NCI-H345 treated with DMSO at 0.1 percent for 48 hours (cell line): Measurements from ENCODE around the gene UGT1A8.

Experiments
- DNase-seq: peaks from one replicate; lab custom pipeline; 2025; ENCODE audit not compliant: unreplicated experiment; lab: John Stamatoyannopoulos, UW

Gene UGT1A8

DNA sequence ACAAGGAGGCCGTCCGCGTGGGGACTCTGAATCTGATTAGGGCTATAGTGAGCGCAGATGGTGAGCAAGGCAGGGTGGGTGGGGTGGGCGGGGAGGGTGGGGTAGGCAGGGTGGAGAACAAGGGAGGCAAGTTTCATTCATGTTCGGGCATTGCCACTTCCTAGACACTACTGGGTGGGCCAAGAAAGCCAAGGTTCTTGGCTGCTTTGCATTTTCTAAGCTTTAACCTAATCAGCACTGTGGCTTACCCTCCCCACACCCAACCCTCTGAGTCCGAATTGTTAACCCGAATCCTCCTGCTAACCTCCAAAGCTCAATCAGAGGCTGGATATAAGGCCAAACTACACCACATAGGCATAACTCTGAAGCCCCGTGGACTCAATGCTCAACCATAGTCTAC lies 178.8 kb downstream of the UGT1A8 start:
- no peak for DNase-seq

DNA sequence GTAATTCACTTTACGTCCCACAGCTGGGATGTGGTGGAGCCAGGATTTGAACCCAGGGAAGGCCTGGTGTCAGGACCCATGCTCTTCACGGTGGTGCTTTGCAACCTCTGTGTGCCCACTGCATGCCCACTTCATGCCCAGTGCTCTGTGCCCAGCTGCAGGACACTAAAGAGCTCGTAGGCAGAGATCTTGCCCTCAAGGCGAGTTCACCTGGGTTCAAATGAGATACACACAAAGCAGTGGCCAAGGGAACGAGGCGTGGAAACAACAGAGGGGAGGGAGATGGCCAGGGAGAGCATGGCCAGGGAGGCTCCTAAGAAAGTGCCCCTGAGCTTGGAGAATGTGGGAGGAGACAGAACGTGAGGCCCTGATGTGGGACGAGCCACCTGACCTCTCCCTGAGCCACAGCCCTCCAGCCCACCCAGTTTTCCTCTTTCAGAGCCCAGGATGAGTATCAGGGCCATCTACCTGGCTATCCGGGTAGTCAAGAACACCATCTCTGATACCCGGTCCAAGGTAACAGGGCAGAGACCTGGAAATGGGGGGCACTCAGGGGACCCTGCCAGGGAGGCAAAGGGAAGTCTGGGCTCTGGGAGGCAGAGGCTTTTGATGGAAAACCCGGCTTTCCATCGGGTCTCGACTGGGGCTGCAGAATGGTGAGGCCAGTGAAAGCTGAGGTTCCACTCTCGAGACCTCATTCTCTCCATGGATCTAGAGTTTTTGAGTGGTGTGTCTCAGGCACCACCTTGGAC lies 181.1 kb downstream of the UGT1A8 start:
- no peak for DNase-seq

- DNase-seq, result no peak
These were observed 181.7 kb downstream of the UGT1A8 start for GRCh38 chr2:233799087-233799665.

DNA sequence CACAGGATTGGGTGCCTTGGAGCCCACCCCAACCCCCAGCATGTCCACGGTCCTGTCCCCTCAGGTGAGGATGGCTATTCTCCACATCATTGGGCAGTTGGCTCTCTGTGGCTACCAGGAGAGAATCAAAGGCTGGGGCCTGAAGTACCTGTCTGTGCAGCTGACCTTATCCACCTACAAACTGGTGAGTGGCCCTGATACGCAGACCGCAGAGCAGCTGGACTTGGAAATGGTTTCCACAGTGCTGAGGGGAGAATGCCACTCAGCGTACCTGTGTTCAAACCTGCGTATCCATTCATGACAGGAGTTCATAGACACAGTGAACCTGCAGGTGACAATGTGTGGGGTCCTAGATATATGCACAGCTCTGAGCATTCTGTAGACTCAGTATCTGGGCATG lies 182.3 kb downstream of the UGT1A8 start:
- DNase-seq, result no peak

GRCh38 chr2:233800208-233800607 lies 182.8 kb downstream of the UGT1A8 start:
- no peak for DNase-seq

GRCh38 chr2:233801357-233802131 lies 184.1 kb downstream of the UGT1A8 start:
- DNase-seq, result no peak

DNA sequence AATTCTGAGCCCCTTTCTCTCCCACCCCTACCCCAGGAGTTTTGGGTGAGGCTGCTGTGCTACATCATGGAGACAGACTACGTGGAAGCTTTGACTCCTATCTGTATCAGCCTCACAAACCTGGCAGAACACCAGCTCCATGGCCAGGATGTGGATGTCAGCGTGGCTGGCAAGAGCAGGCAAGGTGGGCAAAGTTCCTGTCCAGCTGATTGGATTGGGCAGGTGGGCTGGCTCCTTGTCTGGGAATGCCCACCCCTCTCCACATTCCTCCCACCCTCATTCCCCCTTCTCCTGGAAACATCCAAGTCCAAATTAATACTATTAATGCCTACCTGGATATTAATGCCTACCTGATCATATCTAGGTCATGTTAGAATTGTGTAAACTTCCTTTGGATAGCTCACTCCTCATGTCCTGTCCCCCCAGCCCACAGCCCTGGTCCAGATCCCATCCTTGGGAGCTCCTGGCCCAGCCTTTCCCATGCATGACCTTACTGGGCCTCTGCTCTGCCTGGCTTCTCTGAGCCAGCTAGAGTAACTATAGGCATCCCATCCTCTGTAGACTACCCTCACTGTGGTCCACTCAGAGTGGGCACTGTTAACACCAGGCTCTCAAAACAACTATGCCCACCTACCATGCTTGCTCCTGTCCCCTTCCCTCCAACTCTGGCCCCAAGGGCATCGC lies 184.8 kb downstream of the UGT1A8 start:
- DNase-seq, result no peak

DNA sequence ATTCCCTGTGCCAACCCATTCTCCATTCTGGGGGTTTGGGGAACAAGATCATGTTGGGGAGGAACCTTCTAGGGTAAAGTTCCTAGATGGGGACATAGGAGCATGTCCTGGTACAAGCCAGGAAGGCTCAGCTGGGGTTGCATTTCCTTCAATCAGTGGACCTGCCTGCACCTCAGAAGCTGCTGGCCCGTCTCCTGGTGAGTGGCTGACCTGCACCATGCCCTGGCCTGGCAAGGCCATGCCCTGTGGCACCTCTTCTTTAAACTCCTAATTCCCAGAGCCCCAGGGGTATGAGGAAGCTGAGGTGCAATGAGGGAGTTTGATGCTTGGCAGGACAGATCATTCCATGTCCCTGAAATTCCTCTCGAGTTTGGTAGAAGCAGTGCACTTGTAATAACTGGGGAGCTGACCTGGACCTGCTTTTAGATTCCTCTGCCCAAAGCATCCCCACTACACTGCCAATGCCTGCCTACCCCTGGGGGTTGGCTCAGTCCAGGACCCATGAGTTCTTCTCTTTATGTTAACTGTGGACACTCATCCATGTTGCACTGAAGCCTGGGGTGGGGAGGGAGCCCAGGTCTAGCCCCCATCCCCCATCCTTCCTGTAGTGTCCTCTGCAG lies 186.0 kb downstream of the UGT1A8 start:
- DNase-seq, result no peak

DNA sequence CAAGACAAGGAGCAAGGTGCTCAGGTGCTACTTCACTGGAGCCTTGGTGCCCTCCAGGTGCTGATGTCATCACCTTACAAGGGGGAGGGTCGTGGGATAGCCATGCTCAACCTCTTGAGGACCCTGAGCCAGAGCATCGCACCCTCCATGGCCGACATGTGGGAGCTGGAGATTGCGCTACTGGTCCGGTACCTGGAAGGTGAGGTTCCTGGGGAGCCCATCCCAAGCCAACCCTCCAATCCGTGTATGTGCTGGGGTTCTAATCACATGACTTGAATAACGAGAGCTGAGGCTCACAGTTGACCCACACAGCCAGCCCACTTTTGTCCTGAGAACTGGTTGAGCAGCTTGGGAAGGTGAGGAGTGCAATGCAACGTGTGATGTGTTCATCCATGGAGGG lies 186.6 kb downstream of the UGT1A8 start:
- no peak for DNase-seq

DNA sequence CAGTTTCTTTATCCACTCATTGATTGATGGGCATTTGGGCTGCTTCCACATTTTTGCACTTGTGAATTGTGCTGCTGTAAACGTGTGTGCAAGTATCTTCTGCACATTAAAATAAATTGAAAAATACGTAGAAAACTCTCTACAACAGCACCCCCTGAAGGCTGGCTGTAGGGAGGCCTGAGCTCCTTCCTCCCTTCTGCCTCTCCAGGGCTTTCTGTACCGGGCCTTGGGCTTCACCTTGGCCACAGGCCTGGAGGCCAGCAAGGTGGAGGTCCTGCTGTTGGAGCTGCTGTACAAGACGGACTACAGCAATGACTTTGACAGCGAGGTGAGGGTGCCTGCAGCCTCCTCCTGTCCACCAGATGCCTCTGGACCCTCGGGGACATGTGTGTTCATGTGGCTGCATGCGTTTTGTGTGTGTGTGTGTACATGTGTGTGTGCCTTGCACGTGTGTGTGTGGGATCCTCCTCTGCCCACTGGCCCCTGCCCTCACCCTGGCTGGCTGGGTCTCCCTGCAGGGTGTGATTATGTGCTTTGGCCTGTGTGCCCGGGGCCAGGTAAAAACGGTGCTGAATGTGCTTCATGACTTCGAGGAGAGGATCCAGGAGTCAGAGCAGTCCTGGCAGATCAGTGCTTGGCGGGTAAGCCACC lies 189.9 kb downstream of the UGT1A8 start:
- DNase-seq, result no peak

DNA sequence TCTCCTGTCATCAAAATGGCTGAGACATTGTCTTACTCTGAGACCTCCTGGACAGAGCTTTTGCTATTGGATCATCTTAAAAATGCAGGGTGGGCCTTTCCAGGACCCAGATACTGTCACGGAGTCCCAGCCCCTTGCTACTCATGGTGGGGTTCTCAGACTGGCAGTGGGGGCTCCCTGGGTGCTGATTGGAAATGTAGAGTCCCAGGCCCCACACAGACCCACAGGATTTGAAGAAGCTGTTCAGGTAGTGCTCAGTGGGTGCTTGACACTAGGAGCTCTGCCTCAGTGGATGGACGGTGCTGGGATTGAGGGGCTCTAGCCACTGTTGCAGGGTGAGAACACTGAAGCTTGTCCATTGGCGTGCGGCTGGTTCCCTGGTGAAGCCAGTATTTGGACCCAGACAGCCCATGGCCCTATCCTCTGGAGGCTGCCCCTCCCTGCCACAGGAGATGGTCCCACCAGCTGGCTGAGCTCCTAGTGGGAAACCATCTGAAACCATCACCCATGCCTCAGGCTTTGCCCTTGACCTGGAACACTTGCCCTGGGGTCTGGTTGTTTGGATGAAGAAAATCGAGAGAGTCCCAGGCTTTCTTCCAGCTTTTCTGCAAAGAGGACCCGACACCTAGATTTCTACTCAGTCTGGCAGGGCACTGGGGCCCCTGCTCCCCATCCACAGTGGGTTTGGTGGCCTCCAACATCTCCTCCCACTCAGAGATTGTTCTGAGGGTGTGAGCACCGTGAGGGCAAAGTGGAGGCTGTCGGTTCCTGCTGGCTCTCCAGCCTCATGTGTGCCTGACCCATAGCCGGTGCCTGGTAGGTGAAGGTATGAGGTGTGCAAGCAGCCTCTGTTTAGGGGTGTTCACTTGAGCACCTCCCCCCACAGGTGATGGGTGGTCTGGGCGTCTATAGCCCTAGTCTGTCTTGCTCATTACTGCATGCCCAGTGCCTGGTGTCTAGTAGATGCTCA lies 190.8 kb downstream of the UGT1A8 start:
- no peak for DNase-seq

DNA sequence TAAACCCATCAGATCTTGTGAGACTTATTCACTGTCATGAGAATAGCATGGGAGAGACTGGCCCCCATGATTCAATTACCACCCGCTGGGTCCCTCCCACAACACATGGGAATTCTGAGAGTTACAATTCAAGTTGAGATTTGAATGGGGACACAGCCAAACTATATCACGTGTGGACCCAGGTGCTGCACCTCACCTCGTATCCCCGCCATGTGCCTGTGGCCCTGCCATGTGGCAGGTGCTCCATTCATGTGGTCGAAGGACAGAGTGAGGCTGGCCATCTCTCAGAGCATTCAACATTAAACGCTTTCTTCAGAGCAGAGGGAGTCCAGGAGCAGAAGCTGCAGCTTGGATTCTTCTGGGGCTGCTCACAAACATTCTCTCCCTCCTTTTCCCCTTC lies 193.0 kb downstream of the UGT1A8 start:
- DNase-seq, result no peak

DNA sequence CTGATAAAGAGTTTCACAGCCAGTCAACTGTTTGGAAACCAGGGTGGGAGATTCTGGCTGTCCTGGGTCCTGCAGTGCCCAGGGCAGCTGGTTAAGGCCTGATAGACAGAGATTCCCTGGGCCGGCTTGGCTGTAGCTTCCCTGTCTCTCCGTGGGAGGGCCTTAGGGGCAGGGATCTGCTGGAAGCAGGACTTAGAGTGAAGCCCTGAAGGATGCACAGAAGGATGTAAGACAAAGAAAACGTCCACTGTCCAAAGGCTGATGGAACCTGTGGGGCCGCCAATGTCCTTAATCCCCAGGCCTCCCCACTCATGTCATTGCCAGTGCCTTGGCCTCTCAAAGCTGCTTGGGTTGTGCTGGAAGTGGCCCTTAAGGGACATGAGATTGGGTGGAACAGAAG lies 193.7 kb downstream of the UGT1A8 start:
- no peak for DNase-seq

- no peak for DNase-seq
These were observed 194.3 kb downstream of the UGT1A8 start for GRCh38 chr2:233811732-233812131.

- no peak for DNase-seq
These were observed 196.0 kb downstream of the UGT1A8 start for GRCh38 chr2:233813236-233814055.

GRCh38 chr2:233814056-233814835 lies 196.8 kb downstream of the UGT1A8 start:
- no peak for DNase-seq

DNA sequence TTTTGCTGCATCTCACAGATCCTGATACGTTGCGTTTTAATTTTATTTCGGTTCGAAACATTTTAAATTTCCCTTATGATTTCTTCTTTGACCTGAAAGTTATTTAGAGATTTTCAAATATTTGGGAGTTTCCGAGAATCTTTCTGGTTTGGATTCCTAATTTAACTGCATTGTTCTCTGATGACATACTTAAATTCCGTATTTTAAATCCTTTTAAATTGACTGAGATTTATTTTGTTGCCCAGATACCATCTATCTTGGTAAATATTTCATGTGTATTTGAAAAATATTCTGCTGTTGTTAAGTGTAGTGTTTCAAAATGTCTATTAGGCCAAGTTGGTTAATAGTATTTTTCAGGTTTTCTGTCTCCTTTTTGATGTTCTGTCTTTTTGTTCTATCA lies 198.4 kb downstream of the UGT1A8 start:
- no peak for DNase-seq

DNA sequence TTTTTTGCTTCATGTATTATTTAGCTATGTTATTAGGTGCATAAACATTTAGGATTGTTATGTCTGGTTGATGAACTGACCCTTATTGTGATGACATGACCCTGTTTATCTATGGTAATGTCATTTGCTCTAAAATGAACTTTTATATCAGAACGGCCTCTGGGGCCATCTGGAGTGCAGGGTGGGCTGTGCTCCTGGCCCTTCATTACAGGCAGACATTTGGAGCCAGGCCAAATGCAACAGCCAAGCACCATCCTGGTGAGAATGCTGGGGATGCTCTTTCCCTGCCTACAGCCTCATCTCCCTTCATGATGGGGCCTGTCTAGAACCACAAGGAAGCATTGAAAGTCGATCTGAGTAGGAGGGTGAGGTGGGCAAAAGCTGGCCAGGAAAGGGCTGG lies 198.9 kb downstream of the UGT1A8 start:
- no peak for DNase-seq
